B cell (primary cell): ENCODE data around the gene CCNT2.

Experiments
- EZH2 ChIP-seq: IDR thresholded peaks from 2 replicates; pipeline ENCODE4 v1.6.1; 2012; ENCODE audit warnings: borderline replicate concordance, low read depth, mild to moderate bottlenecking, moderate library complexity, low read length; ENCODE audit not compliant: insufficient read depth, poor library complexity, severe bottlenecking
- TF ChIP-seq, protein P1 (sequence below): fragments of 200-600 bp; IDR thresholded peaks from one replicate; pipeline ENCODE4 v1.8.0; 2022; ENCODE audit warnings: antibody characterized with exemption, mild to moderate bottlenecking

DNA sequence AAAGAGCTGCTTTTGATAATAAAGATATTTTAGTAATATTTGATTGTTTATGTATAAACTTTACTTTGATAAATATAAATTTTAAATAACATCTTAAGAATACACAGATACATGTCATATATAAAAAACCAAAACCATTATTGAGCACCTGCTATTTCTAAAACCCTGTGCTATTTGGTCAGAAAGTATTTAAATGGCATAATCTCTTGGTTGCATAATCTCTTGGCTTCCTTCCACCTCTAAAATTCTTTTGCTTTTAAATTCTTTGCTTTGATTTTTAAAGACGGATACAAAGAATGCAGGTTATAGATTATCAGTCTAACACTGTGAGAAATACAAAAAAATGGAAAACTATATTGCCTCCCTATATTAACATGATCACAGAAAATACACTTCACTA lies 43.3 kb upstream of the CCNT2 start:
- TF ChIP-seq, protein P1, sequence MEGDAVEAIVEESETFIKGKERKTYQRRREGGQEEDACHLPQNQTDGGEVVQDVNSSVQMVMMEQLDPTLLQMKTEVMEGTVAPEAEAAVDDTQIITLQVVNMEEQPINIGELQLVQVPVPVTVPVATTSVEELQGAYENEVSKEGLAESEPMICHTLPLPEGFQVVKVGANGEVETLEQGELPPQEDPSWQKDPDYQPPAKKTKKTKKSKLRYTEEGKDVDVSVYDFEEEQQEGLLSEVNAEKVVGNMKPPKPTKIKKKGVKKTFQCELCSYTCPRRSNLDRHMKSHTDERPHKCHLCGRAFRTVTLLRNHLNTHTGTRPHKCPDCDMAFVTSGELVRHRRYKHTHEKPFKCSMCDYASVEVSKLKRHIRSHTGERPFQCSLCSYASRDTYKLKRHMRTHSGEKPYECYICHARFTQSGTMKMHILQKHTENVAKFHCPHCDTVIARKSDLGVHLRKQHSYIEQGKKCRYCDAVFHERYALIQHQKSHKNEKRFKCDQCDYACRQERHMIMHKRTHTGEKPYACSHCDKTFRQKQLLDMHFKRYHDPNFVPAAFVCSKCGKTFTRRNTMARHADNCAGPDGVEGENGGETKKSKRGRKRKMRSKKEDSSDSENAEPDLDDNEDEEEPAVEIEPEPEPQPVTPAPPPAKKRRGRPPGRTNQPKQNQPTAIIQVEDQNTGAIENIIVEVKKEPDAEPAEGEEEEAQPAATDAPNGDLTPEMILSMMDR = no peak
- no peak for TF ChIP-seq EZH2
